HepG2 (cell line): ENCODE data around the gene ZNF700. TPM values are rescaled to one million over a fixed set of nuclear protein-coding genes. Genes with fewer than 3 reads are reported as not detected.

Source experiments
- ATAC-seq: fragments of 200-7000 bp; cut with Tn5 transposase; 3 replicates; pipeline ENCODE4 v1.9.1; 2020; ENCODE audit warnings: mild to moderate bottlenecking, moderate library complexity
- BruUV-seq: library from RNA; stranded (reverse); fragments of 400-500 nt; replicated peaks from 2 replicates; lab custom pipeline; 2021; lab: Mats Ljungman, UMichigan
- CTCF ChIA-PET: fragments of 300-600 bp; formaldehyde crosslinking; extraction: SDS; loops from one replicate; lab custom pipeline; 2021; ENCODE audit warnings: low total read pairs, inconsistent platforms, low intra/inter-chr PET ratio; lab: Yijun Ruan, JAX
- POLR2A ChIA-PET: fragments of 350-600 bp; sonication (Branson Sonifier 250); formaldehyde crosslinking; loops from one replicate; lab custom pipeline; 2020; ENCODE audit warnings: antibody characterized with exemption, inconsistent platforms; lab: Yijun Ruan, JAX
- DNase-seq: peaks from one replicate; pipeline ENCODE4 v3.0.0-alpha.2; 2015; ENCODE audit warnings: low spot score
- FAIRE-seq: peaks from 3 replicates; lab custom pipeline; 2011; peaks lifted over from hg19 to GRCh38; lab: Jason Lieb, UNC
- H2AFZ ChIP-seq: one replicate; pipeline ENCODE4 v1.6.1; 2011; ENCODE audit warnings: low read length, inconsistent platforms
- H3K27ac ChIP-seq: fragments of 300-600 bp; 3 replicates; pipeline ENCODE4 v1.8.0; 2011; ENCODE audit warnings: mixed run types, mild to moderate bottlenecking, mixed read lengths, low read length, inconsistent platforms; ENCODE audit not compliant: insufficient read depth; ENCODE audit errors: extremely low read length
- H3K27me3 ChIP-seq, 2 experiments: fragments of 200-600 bp in 1 of 2; 2 replicates in 1 of 2; 3 replicates in 1 of 2; pipeline versions ENCODE4 v1.6.0 to v1.8.0; 2011; ENCODE audit warnings: low read length in 2 of 2, mild to moderate bottlenecking in 2 of 2, moderate library complexity in 2 of 2, inconsistent platforms in 1 of 2; ENCODE audit not compliant: insufficient read depth in 2 of 2, control insufficient read depth in 1 of 2
- H3K36me3 ChIP-seq, 2 experiments: fragments of 200-600 bp in 1 of 2; replicated peaks in 1 of 2; 2 replicates in 1 of 2; 3 replicates in 1 of 2; pipeline versions ENCODE4 v1.5.1 to v1.8.0; 2011; ENCODE audit warnings: low read length in 2 of 2, inconsistent platforms in 1 of 2; ENCODE audit not compliant: insufficient read depth in 2 of 2, control insufficient read depth in 1 of 2
- H3K4me1 ChIP-seq: 2 replicates; pipeline ENCODE4 v1.5.1; 2012; ENCODE audit warnings: low read length, inconsistent platforms; ENCODE audit not compliant: insufficient read depth
- H3K4me2 ChIP-seq: 2 replicates; pipeline ENCODE4 v1.6.0; 2011; ENCODE audit warnings: low read depth, low read length, inconsistent platforms
- H3K4me3 ChIP-seq, 3 experiments: fragments of 200-600 bp in 1 of 3; sonication (generic), shearing (Covaris generic) in 1 of 3; replicated peaks in 1 of 3; 2 replicates each; pipeline ENCODE4 v1.5.1; 2011 to 2016; ENCODE audit warnings: low read length in 3 of 3, inconsistent platforms in 2 of 3, low read depth in 2 of 3, mild to moderate bottlenecking in 2 of 3, control low read depth in 1 of 3, mixed read lengths in 1 of 3; ENCODE audit not compliant: insufficient read depth in 1 of 3
- H3K79me2 ChIP-seq: one replicate; pipeline ENCODE4 v1.6.1; 2011; ENCODE audit warnings: low read length, inconsistent platforms; ENCODE audit not compliant: insufficient read depth
- H3K9ac ChIP-seq: 2 replicates; pipeline ENCODE4 v1.6.0; 2011; ENCODE audit warnings: mild to moderate bottlenecking, low read depth, low read length, inconsistent platforms; ENCODE audit not compliant: insufficient read depth
- H3K9me3 ChIP-seq: 2 replicates; pipeline ENCODE4 v1.5.1; 2012; ENCODE audit warnings: mild to moderate bottlenecking, low read length
- H4K20me1 ChIP-seq: 2 replicates; pipeline ENCODE4 v1.6.0; 2011; ENCODE audit warnings: inconsistent platforms, mild to moderate bottlenecking, low read length, moderate library complexity; ENCODE audit not compliant: insufficient read depth
- EEA1 ChIP-seq: sonication (generic); formaldehyde crosslinking; IDR thresholded peaks from 2 replicates; pipeline ENCODE4 v1.5.1; 2020; ENCODE audit warnings: mild to moderate bottlenecking, missing genetic modification reagents, borderline replicate concordance
- GFI1 ChIP-seq: sonication (generic); formaldehyde crosslinking; IDR thresholded peaks from 2 replicates; pipeline ENCODE4 v1.5.0; 2020; ENCODE audit warnings: missing genetic modification reagents, mild to moderate bottlenecking, borderline replicate concordance
- LCORL ChIP-seq, 2 experiments: fragments of 450-650 bp in 1 of 2; sonication (generic) in 1 of 2; formaldehyde crosslinking in 1 of 2; IDR thresholded peaks; 2 replicates each; pipeline versions ENCODE4 v1.5.0 to v1.6.1; 2017 to 2020; ENCODE audit warnings: antibody characterized with exemption in 1 of 2, missing genetic modification reagents in 1 of 2
- MATR3 ChIP-seq: sonication (generic); formaldehyde crosslinking; IDR thresholded peaks from 2 replicates; pipeline ENCODE4 v1.4.0; 2020; ENCODE audit warnings: missing genetic modification reagents
- MEIS1 ChIP-seq: sonication (generic); formaldehyde crosslinking; IDR thresholded peaks from 2 replicates; pipeline ENCODE4 v1.9.0; 2021; ENCODE audit warnings: mild to moderate bottlenecking, missing genetic modification reagents, moderate library complexity, borderline replicate concordance
- POLR2AphosphoS2 ChIP-seq: IDR thresholded peaks from 2 replicates; pipeline ENCODE4 v1.6.1; 2011; ENCODE audit warnings: low read depth, low read length, improper control_type of control experiment
- RBM39 ChIP-seq: fragments of 200-400 bp; formaldehyde crosslinking; IDR thresholded peaks from one replicate; pipeline ENCODE4 v1.6.1; 2018; ENCODE audit warnings: antibody characterized with exemption, mild to moderate bottlenecking, low read depth, low read length; ENCODE audit not compliant: poor library complexity, severe bottlenecking
- SKI ChIP-seq: fragments of 450-650 bp; IDR thresholded peaks from one replicate; pipeline ENCODE4 v1.6.1; 2018; ENCODE audit warnings: mild to moderate bottlenecking; ENCODE audit not compliant: partially characterized antibody
- TSC22D2 ChIP-seq: sonication (generic); formaldehyde crosslinking; IDR thresholded peaks from 2 replicates; pipeline ENCODE4 v1.5.1; 2020; ENCODE audit warnings: missing genetic modification reagents, mild to moderate bottlenecking, borderline replicate concordance
- ZNF546 ChIP-seq: sonication (generic); formaldehyde crosslinking; conservative IDR thresholded peaks from 2 replicates; pipeline ENCODE4 v1.8.1; 2023; ENCODE audit warnings: mild to moderate bottlenecking, missing genetic modification reagents
- ZNF670 ChIP-seq: sonication (generic); formaldehyde crosslinking; IDR thresholded peaks from 2 replicates; pipeline ENCODE4 v1.8.0; 2022; ENCODE audit warnings: mild to moderate bottlenecking, missing genetic modification reagents, borderline replicate concordance
- WGBS: methylation state at CpG from one replicate; pipeline ENCODE4 v1.1.6; 2017; ENCODE audit warnings: low lambda C conversion rate; 5-methylcytosine and 5-hydroxymethylcytosine counted together
- in situ Hi-C: cut with HindIII; loops from 2 replicates; pipeline ENCODE4 v1.10.0; 2017; ENCODE audit warnings: low pct_unique_long_range_greater_than_20kb; ENCODE audit not compliant: extremely low pct_ligation_motif_present
- intact Hi-C: fragments of 100-400 bp; cut with micrococcal nuclease; formaldehyde crosslinking; loops from one replicate; pipeline ENCODE4 v1.10.0; 2022; ENCODE audit not compliant: unreplicated experiment
- polyA plus RNA-seq, 8 experiments: library from polyadenylated mRNA; depleted of rRNA in 3 of 8; stranded (reverse) in 7 of 8; unstranded in 1 of 8; fragments of >200 nt; fragmentation: Illumina TruSeq in 4 of 8; extraction: Trizol in 4 of 8; gene quantifications; 2 replicates each; pipeline versions ENCODE4 v1.2.1 to v1.2.3, GENCODE V29; 2011 to 2016; ENCODE audit warnings: low read depth in 4 of 8, missing spikeins in 1 of 8, mixed read lengths in 1 of 8; ENCODE audit not compliant: insufficient read depth in 1 of 8
- total RNA-seq, 5 experiments: library from RNA; depleted of rRNA; stranded (reverse); fragments of >200 nt; fragmentation: Illumina TruSeq; extraction: Trizol; gene quantifications; 2 replicates each; pipeline ENCODE4 v1.2.3, GENCODE V29; 2016; ENCODE audit warnings: low read depth in 1 of 5
- TF ChIP-seq, protein P1 (sequence below): IDR thresholded peaks from 2 replicates; pipeline ENCODE4 v1.6.1; 2016; ENCODE audit warnings: low read depth, control low read depth
- TF ChIP-seq, protein P2 (sequence below): sonication (generic); formaldehyde crosslinking; conservative IDR thresholded peaks from 2 replicates; pipeline ENCODE4 v1.8.1; 2023; ENCODE audit warnings: missing genetic modification reagents
- TF ChIP-seq, protein P3 (sequence below): sonication (generic); formaldehyde crosslinking; conservative IDR thresholded peaks from 2 replicates; pipeline ENCODE4 v1.4.0; 2020; ENCODE audit warnings: missing genetic modification reagents
- TF ChIP-seq, protein P4 (sequence below): sonication (generic); formaldehyde crosslinking; IDR thresholded peaks from 2 replicates; pipeline ENCODE4 v1.4.0; 2020; ENCODE audit warnings: missing genetic modification reagents, mild to moderate bottlenecking, borderline replicate concordance

ZNF700 gene
- total and polyA plus RNA-seq, 2 of the 13 experiments (the other 11 are each of a cell fraction or from before 2014, with no cell fraction given), result 6.0 to 12.8 TPM

DNA sequence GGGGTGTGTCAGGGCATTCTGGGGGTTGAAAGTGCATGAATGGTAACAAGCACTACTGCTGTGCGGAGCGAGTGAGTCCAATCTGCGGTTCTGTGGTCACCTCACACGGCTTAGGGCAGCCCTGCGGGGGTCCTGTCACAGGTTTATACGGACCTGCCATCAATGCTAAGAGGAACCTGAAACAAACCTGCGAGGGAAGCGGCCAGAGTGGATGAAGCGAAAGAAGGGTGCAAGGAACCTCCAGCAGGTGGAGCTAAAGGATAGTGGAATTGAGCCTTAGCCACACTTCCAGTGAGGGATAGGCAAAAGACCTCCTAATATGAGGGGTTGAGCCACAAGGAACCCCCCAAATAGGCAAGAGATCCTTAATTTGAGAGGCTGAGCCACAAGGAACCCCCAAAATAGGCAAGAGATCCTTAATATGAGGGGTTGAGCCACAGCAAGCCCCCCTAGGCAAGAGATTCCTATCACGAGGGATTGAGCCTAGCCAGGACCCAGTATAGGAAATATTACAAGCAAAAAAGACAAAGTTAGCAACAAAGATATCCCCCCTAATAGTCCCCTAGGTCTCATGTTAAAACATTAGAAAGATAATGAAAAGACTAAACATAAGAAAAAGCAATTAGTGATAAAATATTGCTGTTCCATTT lies 43.6 kb upstream of the ZNF700 start (continued):
- TF ChIP-seq, protein P1, sequence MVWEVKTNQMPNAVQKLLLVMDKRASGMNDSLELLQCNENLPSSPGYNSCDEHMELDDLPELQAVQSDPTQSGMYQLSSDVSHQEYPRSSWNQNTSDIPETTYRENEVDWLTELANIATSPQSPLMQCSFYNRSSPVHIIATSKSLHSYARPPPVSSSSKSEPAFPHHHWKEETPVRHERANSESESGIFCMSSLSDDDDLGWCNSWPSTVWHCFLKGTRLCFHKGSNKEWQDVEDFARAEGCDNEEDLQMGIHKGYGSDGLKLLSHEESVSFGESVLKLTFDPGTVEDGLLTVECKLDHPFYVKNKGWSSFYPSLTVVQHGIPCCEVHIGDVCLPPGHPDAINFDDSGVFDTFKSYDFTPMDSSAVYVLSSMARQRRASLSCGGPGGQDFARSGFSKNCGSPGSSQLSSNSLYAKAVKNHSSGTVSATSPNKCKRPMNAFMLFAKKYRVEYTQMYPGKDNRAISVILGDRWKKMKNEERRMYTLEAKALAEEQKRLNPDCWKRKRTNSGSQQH, result no peak
- TF ChIP-seq LCORL (IDR thresholded peaks at IDR 0.05) (no peak), LCORL (CRISPR knock-in tag; IDR thresholded peaks at IDR 0.05) (0 out of 2 replicates have a peak, but pooled peaks have one; percentile 27), TSC22D2 (CRISPR knock-in tag) (no peak), GFI1 (CRISPR knock-in tag) (no peak), POLR2AphosphoS2 (no peak), ZNF546 (no peak)
- TF ChIP-seq, protein P2, sequence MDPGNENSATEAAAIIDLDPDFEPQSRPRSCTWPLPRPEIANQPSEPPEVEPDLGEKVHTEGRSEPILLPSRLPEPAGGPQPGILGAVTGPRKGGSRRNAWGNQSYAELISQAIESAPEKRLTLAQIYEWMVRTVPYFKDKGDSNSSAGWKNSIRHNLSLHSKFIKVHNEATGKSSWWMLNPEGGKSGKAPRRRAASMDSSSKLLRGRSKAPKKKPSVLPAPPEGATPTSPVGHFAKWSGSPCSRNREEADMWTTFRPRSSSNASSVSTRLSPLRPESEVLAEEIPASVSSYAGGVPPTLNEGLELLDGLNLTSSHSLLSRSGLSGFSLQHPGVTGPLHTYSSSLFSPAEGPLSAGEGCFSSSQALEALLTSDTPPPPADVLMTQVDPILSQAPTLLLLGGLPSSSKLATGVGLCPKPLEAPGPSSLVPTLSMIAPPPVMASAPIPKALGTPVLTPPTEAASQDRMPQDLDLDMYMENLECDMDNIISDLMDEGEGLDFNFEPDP (CRISPR knock-in tag), result no peak

DNA sequence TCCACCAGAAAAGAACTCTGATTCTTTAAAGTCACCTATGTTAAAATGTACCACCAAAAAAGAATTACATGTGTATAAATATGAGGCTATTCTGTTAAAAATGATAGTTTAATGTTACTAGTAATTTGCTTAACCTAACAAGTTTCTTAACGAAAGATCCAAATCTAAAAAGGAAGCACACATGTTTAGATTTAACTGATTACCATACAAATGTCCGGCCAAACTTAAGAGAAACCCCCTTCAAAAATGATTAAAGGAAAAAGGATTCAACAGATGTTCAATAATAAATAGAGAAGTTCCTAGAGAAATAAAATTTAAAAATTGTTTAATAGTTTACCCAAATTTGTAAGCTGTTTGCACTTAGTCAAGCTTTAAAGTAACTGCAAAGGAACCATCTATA lies 42.3 kb upstream of the ZNF700 start:
- H3K4me3 ChIP-seq, result no peak overlapping the region
- no peak overlapping the region for H3K4me2 ChIP-seq
- POLR2A ChIA-PET, result no interaction called here
- H3K36me3 ChIP-seq, result no peaks in the 10 kb centered on the region
- H3K27ac ChIP-seq, result no peak overlapping the region
- ATAC-seq (no peak), FAIRE-seq (no peak), DNase-seq (no peak)
- WGBS, result 55% methylated on average over 2 of the region's 2 CpGs
- in situ Hi-C loops (loop anchor here (5.0 kb wide), 1 partner anchor 260 kb away; the partner anchor contains the start of gene ZNF20), intact Hi-C loops (loop anchor here (5.0 kb wide), 1 partner anchor 175 kb away; no protein-coding TSS in a partner anchor)
- no peaks in the 10 kb centered on the region; a peak in 1 of 5 replicates for H3K27me3 ChIP-seq
- no peaks in the 10 kb centered on the region for H3K79me2 ChIP-seq
- H4K20me1 ChIP-seq, result no peaks in the 10 kb centered on the region
- BruUV-seq, result no TSS peak
- H2AFZ ChIP-seq, result no peak overlapping the region
- H3K9me3 ChIP-seq, result no peaks in the 10 kb centered on the region
- CTCF ChIA-PET, result interaction anchor here (4.5 kb wide), 1 partner anchor 105 kb away, joined by 50 read pairs; no protein-coding TSS in a partner anchor
- H3K4me1 ChIP-seq, result peaks cover 20% of the 10 kb centered on the region
- H3K9ac ChIP-seq, result no peak overlapping the region
- TF ChIP-seq RBM39 (no peak), SKI (no peak), ZNF670 (CRISPR knock-in tag) (no peak), EEA1 (no peak), MEIS1 (CRISPR knock-in tag) (no peak), MATR3 (CRISPR knock-in tag) (no peak)
- TF ChIP-seq, protein P3, sequence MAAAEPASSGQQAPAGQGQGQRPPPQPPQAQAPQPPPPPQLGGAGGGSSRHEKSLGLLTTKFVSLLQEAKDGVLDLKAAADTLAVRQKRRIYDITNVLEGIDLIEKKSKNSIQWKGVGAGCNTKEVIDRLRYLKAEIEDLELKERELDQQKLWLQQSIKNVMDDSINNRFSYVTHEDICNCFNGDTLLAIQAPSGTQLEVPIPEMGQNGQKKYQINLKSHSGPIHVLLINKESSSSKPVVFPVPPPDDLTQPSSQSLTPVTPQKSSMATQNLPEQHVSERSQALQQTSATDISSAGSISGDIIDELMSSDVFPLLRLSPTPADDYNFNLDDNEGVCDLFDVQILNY (CRISPR knock-in tag), result no peak
- TF ChIP-seq, protein P4, sequence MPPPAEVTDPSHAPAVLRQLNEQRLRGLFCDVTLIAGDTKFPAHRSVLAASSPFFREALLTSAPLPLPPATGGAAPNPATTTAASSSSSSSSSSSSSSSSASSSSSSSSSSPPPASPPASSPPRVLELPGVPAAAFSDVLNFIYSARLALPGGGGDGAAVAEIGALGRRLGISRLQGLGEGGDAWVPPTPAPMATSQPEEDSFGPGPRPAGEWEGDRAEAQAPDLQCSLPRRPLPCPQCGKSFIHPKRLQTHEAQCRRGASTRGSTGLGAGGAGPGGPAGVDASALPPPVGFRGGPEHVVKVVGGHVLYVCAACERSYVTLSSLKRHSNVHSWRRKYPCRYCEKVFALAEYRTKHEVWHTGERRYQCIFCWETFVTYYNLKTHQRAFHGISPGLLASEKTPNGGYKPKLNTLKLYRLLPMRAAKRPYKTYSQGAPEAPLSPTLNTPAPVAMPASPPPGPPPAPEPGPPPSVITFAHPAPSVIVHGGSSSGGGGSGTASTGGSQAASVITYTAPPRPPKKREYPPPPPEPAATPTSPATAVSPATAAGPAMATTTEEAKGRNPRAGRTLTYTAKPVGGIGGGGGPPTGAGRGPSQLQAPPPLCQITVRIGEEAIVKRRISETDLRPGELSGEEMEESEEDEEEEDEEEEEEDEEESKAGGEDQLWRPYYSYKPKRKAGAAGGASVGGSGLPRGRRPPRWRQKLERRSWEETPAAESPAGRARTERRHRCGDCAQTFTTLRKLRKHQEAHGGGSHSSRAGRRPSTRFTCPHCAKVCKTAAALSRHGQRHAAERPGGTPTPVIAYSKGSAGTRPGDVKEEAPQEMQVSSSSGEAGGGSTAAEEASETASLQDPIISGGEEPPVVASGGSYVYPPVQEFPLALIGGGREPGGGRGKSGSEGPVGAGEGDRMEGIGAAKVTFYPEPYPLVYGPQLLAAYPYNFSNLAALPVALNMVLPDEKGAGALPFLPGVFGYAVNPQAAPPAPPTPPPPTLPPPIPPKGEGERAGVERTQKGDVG (CRISPR knock-in tag), result no peak
